Measurements from ENCODE around the gene GATD1.

GATD1 gene

GRCh38 chr11:773425-773824 is 3.9 kb downstream of the GATD1 start:
- no peaks in the 10 kb centered on the region for H3K27me3 ChIP-seq (replicated peaks; ENCODE audit: control insufficient read depth, insufficient read depth, low read length)
- DNase-seq (ENCODE audit: extremely low read depth, insufficient read length), result no peak
- TF ChIP-seq, protein P1, sequence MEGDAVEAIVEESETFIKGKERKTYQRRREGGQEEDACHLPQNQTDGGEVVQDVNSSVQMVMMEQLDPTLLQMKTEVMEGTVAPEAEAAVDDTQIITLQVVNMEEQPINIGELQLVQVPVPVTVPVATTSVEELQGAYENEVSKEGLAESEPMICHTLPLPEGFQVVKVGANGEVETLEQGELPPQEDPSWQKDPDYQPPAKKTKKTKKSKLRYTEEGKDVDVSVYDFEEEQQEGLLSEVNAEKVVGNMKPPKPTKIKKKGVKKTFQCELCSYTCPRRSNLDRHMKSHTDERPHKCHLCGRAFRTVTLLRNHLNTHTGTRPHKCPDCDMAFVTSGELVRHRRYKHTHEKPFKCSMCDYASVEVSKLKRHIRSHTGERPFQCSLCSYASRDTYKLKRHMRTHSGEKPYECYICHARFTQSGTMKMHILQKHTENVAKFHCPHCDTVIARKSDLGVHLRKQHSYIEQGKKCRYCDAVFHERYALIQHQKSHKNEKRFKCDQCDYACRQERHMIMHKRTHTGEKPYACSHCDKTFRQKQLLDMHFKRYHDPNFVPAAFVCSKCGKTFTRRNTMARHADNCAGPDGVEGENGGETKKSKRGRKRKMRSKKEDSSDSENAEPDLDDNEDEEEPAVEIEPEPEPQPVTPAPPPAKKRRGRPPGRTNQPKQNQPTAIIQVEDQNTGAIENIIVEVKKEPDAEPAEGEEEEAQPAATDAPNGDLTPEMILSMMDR (IDR thresholded peaks at IDR 0.05; ENCODE audit: insufficient read depth, low read length, poor library complexity, severe bottlenecking), result no peak
- H3K36me3 ChIP-seq (ENCODE audit: control insufficient read depth, insufficient read depth, low read length), result peaks cover 13% of the 10 kb centered on the region
- H3K4me3 ChIP-seq (replicated peaks; ENCODE audit: low read depth, low read length), result no peak overlapping the region

DNA sequence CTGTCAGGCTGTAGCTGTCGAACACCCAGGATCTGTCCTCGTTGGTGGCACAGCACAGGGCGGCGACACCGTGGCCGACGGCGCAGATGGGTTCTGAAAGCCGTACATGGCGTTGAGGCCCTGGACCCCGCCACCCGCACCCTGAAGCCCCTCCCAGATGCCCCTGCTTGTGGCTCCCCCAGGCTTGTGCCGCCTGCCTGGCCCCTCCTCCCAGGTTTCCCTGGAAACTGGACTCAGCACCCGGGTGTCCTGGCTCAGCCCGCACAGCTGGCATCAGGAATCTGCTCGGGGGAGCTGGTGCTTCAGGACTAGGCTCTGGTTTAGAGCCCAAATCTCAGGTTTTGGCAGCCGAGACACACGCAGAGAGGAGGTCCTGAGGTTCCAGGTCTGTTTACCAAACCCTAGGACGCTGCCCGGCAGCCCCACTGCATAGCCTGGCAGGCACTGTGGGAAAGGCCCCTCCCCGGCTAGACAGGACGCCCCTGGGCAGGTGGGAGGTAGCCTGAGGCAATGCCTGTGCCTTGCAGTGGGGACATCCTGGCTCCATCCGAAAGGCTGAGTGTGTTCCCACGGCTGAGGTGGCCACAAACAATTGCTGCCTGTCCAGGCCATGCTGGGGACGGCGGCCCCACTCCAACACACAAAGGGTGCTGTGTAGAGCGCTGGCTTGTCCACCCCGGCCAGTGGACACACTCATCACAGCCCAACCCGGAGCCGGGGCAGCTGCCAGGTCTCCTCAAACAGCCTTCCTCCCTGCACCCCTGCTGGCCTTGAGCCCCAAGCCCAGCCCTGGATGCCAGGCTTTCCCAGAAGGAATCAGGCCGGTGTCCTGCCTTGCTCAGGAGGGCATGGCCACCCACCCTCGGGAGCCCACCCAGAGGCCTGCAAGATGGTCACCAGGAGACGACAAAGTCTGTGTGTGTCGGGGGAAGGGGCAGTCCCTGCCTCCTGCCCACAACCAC is 4.6 kb downstream of the GATD1 start:
- no peak for DNase-seq (ENCODE audit: extremely low read depth, insufficient read length)
- Histone ChIP-seq H3K36me3 (ENCODE audit: control insufficient read depth, insufficient read depth, low read length) (peaks cover 13% of the 10 kb centered on the region), H3K27me3 (replicated peaks; ENCODE audit: control insufficient read depth, insufficient read depth, low read length) (no peaks in the 10 kb centered on the region), H3K4me3 (replicated peaks; ENCODE audit: low read depth, low read length) (no peak overlapping the region)
- TF ChIP-seq, protein P1 (IDR thresholded peaks at IDR 0.05; ENCODE audit: insufficient read depth, low read length, poor library complexity, severe bottlenecking), result no peak

- peaks cover 15% of the 10 kb centered on the region for H3K36me3 ChIP-seq (ENCODE audit: control insufficient read depth, insufficient read depth, low read length)
Measured at GRCh38 chr11:771617-772204, 5.6 kb downstream of the GATD1 start.

DNA sequence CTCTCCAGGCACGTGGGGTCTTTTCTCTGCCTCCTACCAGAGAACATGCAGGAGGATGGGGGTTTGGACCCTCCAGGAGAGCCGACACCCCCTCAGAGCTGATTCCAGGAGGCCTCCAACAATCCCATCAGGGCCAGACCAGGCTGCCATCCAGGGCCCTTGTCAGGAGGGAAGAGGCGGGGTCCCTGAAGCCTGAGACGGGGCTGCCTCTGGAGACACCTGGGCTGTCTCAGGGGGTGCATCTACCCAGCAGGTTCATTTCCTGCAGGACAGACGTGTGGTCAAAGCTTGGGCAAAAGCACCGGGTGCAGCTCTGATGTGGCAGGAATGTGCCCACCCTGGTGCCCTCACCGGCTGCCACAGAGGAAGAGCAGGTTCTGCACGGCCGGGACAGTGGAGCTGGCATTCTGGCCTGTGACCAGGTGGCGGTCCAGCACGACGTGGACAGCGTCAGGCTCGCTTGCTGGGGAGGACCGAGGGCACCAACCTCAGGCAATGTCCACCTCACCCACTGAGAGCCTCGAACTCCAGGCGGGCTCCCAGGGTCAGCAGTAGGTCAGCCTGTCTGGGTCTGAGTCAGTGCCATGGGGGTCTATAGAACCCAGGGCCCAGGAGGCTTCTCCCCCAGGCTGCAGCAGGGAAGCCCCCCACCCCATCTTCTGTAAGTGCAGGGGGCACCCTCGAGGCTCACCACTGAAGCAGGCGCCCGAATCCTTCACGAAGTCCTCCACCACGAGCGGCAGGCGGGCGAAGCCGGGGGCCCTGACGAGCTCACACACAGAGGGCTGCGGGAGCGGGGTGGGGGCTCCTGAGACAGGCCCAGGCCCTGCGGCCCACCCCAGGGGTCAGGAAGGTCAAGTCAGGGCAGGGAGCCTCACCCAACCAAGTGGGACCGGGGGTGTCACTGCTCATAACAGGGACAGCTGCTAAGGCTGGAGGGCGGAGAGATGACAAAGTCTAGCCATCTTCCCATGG is 6.4 kb downstream of the GATD1 start:
- DNase-seq (ENCODE audit: extremely low read depth, insufficient read length), result no peak
- H3K27me3 ChIP-seq (replicated peaks; ENCODE audit: control insufficient read depth, insufficient read depth, low read length), result no peaks in the 10 kb centered on the region
- H3K36me3 ChIP-seq (ENCODE audit: control insufficient read depth, insufficient read depth, low read length), result peaks cover 22% of the 10 kb centered on the region
- TF ChIP-seq, protein P1 (IDR thresholded peaks at IDR 0.05; ENCODE audit: insufficient read depth, low read length, poor library complexity, severe bottlenecking), result no peak
- no peak overlapping the region for H3K4me3 ChIP-seq (replicated peaks; ENCODE audit: low read depth, low read length)

More at GRCh38 chr11:771617-772204, 5.6 kb downstream of the GATD1 start:
- TF ChIP-seq, protein P1 (IDR thresholded peaks at IDR 0.05; ENCODE audit: insufficient read depth, low read length, poor library complexity, severe bottlenecking), result no peak
- no peaks in the 10 kb centered on the region for H3K27me3 ChIP-seq (replicated peaks; ENCODE audit: control insufficient read depth, insufficient read depth, low read length)
- no peak overlapping the region for H3K4me3 ChIP-seq (replicated peaks; ENCODE audit: low read depth, low read length)
- DNase-seq (ENCODE audit: extremely low read depth, insufficient read length), result no peak

GRCh38 chr11:769887-770641 is 7.2 kb downstream of the GATD1 start:
- TF ChIP-seq, protein P1 (IDR thresholded peaks at IDR 0.05; ENCODE audit: insufficient read depth, low read length, poor library complexity, severe bottlenecking), result no peak
- no peak for DNase-seq (ENCODE audit: extremely low read depth, insufficient read length)
- H3K27me3 ChIP-seq (replicated peaks; ENCODE audit: control insufficient read depth, insufficient read depth, low read length), result no peaks in the 10 kb centered on the region
- H3K4me3 ChIP-seq (replicated peaks; ENCODE audit: low read depth, low read length), result no peak overlapping the region
- peaks cover 23% of the 10 kb centered on the region for H3K36me3 ChIP-seq (ENCODE audit: control insufficient read depth, insufficient read depth, low read length)
